ENCODE measurements around the gene KLF17.
"Not testable (repeated sequence)": the region's sequence is repeated elsewhere in the genome, so short reads cannot be mapped to it uniquely, and the experiment has no call there.

KLF17 gene

DNA sequence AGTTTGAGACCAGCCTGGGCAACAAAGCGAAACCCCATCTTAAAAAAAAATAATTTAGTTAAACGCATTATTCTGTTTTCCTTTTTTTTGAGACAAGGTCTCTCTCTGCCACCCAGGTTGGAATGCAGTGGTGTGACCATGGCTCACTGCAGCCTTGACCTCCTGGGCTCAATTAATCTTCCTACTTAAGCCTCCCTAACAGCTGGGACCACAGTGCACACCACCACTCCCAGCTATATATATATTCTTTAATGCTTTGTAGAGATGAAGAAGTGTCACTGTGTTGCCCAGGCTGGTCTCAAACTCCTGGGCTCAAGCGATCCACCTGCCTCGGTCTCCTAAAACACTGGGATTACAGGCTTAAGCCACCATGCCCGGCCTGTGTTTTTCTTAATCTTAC is 7.7 kb upstream of the KLF17 start:
- DNase-seq: no peak

DNA sequence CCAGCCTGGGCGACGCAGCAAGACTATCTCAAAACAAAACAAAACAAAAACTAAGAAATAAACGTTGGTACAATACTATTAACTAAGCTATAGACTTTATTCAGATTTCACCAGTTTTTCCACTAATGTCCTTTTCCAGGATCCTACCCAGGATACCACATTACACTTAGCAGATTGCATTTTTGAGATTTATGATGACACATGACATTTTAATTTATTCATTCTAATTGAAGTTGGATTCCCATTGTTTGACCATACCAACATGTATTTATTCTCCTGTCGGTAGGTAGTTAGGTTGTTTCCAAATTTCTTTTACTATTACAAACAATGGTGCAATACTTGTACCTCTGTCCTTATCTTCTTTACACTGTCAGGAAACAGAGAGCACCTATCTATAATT is 6.8 kb upstream of the KLF17 start:
- no peak for DNase-seq

DNA sequence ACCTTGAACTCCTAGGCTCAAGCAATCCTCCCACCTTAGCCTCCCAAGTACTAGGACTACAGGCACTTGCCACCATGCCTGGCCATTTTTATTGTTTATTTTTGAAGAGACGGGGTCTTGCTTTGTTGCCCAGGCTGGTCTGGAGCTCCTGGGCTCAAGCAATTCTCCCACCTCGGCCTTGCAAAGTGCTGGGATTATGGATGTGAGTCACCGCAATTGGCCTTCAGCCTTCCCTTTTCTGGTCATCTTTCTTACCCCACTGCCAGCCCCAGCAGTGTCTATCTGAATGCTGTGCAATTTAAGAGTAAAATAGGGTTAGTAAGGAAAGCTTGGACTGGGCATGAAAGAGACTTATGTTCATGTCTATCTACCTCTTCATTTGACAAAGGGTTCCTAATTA is 6.1 kb upstream of the KLF17 start:
- no peak for DNase-seq

DNA sequence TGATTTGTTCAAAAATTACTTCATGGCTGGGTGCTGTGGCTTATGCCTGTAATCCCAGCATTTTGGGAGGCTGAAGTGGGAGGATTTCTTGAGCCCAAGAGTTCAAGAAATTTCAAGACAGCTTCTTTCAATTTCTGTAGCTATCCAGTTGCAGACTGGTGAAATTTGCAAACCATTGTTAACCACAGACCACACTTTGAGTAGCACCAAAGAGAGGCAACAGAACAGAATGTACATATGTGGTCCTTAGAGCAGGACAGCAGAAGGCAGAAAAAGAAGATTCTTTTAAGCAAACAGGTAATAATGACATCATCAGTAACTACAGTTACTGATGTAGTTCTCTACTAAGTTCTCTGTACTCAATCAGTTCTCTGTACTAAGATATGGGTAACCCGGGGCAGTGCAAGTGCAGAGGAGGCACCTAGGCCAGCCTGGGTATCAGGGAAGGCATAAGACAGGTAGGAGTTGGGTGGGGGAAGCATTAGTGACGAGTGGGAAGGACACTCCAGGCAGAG is 5.5 kb upstream of the KLF17 start:
- no peak for DNase-seq

DNA sequence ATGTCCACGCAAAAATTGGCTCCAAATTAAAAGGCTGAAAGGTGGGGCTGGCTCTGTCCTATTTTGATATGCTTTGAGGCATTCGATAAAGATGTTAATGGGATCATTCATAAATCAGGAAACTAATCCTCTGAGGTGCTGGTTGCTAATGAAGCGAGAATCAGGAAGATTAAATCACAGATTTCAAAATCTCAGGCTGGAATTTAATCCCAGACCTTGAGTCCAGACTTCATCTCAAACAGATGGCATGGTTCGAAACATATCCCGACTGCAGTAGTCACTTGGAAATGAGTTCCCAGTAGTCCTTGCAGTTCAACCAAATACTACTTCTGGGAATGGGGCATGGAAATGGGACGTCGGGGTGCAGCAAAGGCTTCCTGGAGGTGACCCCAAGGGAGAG is 4.5 kb upstream of the KLF17 start:
- no peak for DNase-seq

DNA sequence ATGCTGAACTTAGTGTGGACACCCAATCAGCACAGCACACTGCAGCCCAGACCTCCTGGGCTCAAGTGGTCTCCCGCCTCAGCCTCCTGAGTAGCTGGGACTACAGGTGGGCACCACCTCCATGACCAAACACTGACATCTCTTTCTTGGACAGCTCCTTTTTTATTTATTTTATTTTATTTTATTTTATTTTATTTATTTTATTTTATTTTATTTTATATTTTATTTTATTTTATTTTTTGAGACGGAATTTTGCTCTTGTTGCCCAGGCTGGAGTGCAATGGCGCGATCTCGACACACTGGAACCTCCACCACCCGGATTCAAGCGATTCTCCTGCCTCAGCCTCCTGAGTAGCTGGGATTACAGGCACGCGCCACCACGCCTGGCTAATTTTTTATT is 1.3 kb upstream of the KLF17 start:
- DNase-seq: not testable (repeated sequence)

DNA sequence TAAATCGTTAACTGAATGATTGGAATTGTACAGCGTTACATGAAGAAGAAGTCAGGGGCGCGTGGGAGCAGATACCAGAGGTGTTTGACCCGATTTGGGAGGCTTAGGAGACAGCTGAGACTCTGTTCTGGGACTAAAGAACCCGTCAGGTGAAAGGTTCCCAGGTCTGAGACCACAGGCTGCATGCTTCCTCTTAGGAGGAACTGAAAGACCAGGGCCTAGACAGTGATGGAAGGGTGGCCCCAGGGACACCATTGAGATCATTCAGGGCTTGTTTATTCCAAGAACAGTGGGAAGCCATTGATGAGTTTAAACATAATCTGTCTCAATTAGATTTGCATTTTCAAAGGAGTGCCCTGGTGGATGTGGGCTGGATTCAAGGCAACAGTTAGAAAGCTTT is 904 bp downstream of the KLF17 start:
- DNase-seq: no peak

DNA sequence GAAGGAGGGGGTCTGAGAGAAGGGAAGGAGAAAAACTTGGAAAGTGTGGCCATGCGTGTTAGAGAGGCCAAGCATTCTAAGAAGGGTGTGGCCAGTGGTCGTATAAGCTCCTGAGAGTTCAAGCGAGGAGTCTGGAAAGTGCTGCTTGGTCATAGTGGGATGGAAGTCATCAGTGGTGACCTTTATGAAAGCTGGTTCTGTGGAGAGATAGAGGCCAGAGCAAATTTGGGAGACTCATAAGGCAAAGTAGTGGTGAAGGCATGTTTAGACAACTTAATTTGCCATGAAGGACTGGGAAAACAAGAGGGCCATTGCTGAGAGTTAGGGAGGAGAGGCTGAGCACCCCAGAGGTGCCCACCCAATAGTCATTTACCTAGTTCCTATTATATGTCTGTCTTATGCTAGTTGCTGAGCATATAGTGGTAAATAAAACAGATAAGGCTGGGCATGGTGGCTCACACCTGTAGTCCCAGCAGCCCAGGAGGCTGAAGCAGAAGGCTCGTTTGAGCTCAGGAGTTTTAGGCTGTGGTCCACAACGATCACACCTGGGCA is 1.9 kb downstream of the KLF17 start:
- no peak for DNase-seq

DNA sequence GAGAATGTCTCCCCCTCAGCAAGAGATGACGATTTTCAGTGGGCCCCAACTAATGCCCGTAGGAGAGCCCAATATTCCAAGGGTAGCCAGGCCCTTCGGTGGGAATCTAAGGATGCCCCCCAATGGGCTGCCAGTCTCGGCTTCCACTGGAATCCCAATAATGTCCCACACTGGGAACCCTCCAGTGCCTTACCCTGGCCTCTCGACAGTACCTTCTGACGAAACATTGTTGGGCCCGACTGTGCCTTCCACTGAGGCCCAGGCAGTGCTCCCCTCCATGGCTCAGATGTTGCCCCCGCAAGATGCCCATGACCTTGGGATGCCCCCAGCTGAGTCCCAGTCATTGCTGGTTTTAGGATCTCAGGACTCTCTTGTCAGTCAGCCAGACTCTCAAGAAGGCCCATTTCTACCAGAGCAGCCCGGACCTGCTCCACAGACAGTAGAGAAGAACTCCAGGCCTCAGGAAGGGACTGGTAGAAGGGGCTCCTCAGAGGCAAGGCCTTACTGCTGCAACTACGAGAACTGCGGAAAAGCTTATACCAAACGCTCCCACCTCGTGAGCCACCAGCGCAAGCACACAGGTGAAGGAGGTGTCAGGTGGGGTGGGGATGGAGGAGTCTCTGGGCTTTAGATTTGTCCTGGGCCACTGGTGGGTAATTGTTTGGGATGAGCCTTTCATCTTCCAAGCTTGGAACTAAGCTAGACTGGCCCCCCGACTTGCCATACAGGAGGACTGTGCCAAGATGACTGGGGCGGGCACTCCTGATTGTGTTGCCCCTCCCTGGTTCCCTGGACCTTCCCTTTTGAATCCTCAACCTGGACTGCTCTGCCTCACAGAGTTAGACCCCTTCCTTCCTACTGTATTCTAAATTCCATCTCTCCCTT is 11.2 kb downstream of the KLF17 start:
- no peak for DNase-seq

DNA sequence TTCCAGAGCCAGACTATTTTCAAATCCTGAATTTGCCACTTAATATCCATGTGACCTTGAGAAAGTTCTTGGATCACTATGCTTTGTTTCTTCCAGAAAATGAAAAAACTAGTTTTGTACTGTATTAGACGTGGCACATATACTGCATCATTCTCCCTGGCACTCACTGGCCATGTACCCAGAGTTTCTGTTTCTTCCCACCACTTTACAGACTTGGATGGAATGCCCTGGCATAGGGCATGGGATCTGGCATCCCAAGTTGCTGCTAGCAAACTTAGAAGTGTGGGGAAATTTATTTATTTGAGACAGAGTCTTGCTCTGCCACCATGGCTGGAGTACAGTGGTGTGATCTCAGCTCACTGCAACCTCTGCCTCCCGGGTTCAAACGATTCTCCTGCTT is 12.8 kb downstream of the KLF17 start:
- no peak for DNase-seq

DNA sequence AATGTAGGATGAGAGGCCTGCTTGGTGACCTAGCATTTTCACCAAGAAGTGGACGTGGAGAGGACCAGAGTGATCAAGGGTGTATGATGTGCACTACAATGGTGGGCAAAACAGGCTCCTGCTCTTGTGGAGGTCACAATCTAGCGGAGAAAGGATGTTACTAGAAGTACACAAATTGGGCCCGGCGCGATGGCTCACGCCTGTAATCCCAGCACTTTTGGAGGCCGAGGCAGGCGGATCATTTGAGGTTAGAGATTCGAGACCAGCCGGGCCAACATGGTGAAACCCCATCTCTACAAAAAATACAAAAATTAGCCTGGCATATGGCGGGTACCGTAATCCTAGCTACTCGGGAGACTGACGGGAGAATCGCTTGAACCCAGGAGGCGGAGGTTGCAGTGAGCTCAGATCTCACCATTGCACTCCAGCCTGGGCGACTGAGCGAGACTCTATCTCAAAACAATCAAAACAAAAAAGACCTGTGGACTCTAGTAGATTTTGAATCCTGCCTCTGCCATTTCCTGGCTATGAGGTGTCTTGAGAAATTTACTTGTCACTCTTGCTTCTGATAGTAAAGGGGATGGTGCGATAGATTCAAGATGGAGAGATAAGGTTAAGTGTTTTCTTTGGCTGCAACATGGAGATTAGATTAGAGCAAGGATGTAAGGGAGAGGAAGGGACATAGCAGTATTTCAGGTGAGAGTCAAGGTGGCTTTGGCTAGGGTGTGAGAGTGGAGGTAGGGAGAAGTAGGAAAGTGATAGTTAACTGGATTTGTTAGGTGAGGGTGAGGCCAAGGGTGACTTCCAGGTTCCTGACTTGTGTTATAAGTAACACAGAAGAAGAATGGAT is 15.7 kb downstream of the KLF17 start:
- DNase-seq: no peak

DNA sequence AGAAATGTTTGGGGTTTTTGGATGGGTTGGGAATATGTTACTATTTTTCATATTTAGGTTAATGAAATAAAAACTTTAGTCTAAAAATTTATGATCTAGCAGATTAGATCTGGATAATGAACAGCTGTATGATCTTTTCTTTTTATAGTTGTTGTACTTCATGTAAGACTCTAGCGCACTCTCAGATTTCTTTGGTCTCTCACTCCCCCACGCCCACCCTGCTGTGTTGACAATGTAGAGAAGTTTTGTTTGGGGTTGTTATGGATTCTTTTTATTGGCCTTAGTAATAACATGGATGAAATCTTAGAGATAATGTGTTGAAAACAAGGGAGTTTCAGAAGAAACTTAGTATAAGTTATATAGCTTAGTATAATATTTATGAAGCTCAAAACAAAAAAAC is 17.3 kb downstream of the KLF17 start:
- no peak for DNase-seq

DNA sequence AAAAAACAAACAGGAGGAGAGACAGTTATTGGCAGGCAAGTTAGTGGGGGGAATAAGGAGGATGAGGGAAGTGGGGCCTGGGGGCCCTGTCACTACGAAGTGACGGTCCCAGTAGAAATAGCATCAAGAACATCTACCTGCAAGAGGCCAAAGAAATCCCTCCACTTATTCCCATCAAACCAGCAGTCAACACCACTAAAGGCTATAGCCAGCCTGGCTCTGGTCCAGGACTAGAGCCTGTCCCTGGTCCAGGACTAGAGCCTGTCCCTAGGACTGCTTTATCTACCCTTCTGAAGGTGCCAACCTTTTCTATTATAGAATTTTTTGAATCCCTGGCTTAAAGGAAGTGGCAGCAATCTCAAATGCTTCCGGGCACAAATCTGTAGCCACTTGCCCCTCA is 19.6 kb downstream of the KLF17 start:
- no peak for DNase-seq

DNA sequence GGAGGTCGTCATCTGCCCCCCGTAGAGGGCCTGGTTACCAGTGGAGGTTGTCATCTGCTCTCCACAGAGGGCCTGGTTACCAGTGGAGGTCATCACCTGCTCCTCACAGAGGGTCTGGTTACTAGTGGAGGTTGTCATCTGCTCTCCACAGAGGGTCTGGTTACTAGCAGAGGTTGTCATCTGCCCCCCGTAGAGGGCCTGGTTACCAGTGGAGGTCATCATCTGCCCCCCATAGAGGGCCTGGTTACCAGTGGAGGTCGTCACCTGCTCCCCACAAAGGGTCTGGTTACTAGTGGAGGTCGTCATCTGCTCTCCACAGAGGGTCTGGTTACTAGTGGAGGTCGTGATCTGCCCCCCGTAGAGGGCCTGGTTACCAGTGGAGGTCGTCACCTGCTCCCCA is 20.9 kb downstream of the KLF17 start:
- DNase-seq: not testable (repeated sequence)

DNA sequence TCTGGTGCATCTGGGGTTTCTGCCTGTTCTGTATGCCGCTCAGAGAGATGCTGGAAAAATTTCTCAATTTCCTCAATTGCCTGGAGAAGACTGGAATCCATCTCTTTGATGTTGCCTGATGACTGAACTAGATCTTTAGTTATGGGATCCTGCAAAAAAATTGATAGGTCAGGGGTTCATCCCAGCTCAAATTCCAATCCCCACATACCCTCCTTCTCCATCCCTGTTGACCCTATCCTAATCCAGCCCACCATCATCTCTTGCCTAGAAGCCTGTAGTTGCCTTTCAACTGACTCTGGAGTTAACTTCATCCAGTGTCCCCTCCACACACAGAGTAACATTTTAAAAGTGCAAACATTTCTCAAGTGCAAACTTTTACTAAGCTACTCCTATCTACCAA is 22.9 kb downstream of the KLF17 start, which contains the start of gene KLF18:
Gene KLF18 (minus strand): TSS at position 101 of the 400 bp plus-strand sequence. CDS start 0 bp downstream, at position 101.
- DNase-seq: no peak

DNA sequence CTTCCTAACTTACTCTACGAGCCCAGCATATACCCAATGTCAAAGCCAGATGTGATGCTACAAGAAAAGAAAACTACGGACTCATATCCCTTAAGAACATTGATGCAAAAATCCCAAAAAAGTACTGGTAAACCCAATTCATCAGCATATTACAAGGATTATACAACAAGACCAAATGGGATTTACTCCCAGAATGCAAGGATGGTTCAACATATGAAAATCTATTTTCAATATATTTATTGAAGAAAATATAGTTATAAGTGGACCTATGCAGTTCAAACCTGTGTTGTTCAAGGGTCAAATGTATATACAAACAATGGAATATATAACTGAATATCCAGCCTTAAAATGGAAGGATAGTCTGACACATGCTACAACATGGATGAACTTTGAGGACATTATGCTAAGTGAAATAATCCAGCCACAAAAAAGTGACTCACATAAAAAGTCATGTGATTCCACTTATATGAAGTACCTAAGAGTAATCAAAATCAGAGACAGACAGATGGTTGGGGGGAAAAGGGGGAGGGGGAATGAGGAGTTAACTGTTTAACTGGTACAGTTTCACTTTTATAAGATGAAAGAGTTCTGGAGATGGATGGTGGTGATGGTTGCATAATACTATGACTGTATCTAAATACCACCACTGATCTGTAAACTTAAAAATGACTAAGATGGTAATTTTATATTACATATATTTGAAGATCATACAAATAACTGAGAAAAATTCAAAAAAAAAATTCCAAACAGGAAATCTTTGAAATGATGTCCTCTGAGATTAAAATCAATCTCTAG is 26.5 kb downstream of the KLF17 start:
- DNase-seq: no peak

DNA sequence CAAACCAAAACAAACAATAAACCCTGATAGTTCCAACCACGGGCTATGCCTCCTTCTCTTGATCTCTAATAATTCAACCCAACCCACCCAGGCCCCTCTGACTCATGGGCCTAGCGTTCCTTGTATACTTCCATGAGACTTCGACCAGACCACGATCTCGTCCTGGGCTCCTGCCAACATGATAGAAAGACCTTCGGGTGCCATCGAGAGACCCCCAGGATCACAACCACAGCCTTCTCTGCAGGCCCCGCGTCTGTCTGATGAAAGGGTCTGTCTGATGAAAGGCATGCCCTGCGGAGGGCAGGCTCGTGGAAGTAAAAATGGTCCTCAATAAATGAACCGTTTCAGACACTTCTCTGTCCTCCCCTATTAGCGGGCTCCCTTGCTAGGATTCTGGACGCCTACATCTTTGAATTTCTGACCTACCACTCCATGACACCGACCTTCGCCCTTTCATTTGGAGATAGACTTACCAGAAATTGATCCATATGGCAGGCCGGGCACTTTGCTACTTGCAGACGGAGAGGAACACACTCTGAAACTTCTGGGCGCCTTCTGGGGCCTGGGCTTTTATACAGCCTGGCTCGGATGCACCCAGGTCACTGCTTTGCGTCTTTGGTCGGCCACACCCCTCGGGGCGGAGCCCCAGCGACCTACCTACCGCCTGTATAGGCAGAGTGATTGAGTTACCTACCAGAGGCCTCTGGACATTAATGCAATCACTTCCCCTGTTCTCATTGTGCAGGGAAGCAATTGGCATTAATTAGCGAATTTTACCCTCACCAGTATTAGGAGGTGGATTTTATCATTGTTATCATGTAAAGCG is 28.1 kb downstream of the KLF17 start:
- no peak for DNase-seq

DNA sequence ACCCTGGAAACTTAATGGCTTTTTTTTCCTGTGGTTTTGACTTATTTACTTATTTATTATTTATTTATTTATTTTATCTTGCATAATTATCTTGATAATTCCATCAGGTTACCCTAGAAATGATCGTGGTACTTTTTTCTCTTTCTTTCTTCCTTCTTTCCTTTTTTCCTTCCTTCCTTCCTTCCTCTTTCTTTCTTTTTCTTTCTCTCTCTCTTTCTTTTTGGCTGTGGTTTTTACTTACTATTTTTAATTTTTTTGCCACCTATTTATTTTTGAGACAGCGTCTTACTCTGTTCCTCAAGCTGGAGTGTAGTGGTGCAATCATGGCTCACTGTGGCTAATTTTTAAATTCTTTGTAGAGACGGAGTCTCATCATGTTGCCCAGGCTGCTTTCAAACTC is 29.0 kb downstream of the KLF17 start:
- no peak for DNase-seq

DNA sequence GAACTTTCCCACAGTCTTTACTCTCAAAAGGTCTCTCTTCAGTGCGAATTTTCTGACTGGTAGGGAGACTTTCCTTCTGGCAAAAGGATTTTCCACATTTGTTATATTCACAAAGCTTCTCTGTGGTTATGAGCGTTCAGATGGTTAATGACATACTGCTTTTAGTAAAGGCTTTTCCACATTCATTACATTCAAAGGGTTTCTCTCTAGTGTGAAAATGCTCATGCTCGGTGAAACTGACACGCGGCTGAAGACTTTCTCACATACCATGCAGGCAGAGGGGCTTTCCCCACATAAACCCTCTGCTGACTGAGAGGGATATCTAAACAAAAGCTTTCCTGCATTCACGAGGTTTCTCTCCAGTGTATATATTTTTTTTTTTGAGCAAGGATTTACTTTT is 32.7 kb downstream of the KLF17 start:
- no peak for DNase-seq

DNA sequence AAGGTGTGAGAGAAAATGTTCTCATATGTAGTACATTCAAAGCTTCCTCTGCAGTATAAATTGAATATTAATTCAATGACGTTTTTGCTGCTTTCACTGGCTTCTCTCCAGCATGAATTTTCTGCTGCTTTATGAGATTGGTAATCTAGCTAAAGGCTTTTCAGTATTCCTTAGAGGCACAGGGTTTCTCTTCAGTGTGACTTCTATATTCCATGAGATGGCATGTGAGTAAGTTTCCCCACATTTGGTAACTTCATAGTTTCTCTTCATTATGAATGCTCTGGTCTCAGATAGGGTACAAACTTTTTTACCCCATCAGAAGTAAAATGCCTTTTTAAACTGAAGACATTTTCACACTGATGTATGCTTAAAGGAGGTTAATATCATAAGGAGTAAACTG is 33.2 kb downstream of the KLF17 start:
- no peak for DNase-seq

DNA sequence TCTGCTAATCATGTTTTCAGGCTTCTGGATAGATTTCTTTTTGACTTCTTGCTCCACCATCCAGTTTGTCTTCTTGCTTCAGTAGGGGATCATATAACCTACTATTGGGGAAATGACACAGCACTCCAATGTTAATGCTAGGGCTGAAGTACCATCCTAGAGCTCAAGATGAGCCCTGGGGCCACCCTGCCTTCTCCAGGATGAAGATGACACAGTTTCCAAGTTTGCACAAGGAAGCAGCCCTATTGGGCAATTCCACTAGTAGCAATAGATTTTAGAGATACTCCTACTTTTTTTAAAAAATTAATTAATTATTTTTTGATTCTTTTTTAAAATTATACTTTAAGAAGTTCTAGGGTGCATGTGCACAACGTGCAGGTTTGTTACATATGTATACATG is 34.1 kb downstream of the KLF17 start:
- DNase-seq: no peak

DNA sequence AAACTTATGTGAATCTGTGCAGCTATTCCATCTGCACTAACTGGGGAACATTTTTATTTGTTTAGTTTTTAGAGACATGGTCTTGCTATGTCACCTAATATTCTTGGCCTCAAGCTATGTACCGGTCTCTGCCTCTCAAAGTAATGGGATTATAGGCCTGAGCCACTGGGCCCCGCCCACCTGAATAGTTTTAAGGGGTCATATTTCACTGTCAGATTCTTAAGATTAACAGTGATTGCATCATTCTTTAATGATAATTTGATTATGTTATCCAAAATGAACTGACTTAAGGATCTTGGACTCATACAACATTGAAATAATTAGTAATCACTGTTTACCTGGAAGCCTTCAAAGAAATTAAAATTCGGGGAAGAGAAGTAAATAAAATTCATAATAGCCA is 35.4 kb downstream of the KLF17 start:
- no peak for DNase-seq
